ENCODE measurements around the gene UMPS. TPM values are rescaled to one million over a fixed set of nuclear protein-coding genes. Genes with fewer than 3 reads are reported as not detected.

The UMPS gene
- total and polyA plus RNA-seq, 2 donors (not counting 1 experiment from before 2014, with no cell fraction given) = 6.6 to 21.4 TPM

DNA sequence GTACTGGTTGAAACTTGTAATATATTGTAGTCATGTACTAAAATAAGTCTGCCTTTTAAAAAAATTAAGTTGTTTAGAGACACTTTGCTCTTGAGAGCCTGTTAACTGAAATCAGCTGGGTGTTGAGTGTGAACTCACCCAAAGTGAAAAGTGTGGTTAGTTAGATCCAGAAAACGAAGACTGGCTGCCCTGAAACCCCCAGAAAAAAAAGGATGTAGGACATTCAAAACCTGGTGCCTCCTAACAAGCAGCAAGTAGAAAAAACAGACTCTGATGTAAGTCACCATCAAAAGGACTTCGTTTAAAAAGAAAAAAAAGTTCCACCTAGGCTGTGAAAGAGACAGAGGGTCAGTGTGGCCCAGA lies 40.8 kb downstream of the UMPS start:
- no peak overlapping the region for H2AFZ ChIP-seq (ENCODE audit: insufficient read depth, low read depth, low read length, poor library complexity, severe bottlenecking)
- ATAC-seq (ENCODE audit: low read depth) (no peak), DNase-seq (no peak)
- intact Hi-C loops (cut with micrococcal nuclease) = no loop called here
- no peaks in the 10 kb centered on the region for H3K36me3 ChIP-seq (replicated peaks in 1 of 2; ENCODE audit: control extremely low read depth in 1 of 2, control insufficient read depth in 1 of 2, extremely low read depth in 1 of 2, insufficient read depth in 2 of 2, low read length in 1 of 2)
- H3K4me3 ChIP-seq (ENCODE audit: control extremely low read depth in 1 of 5, extremely low read depth in 1 of 5, insufficient read depth in 1 of 5, low read depth in 2 of 5, low read length in 4 of 5) = no peak overlapping the region
- no peak overlapping the region for H3K4me2 ChIP-seq (replicated peaks; ENCODE audit: low read depth, low read length, poor library complexity, severe bottlenecking)
- Mint-ChIP-seq H3K27me3 (peaks cover 35% of the 10 kb centered on the region), H3K4me1 (no peaks in the 10 kb centered on the region), H3K4me3 (no peak overlapping the region), H3K27ac (no peak overlapping the region), H3K9me3 (ENCODE audit: insufficient read depth) (no peaks in the 10 kb centered on the region)
- no peaks in the 10 kb centered on the region for H3K9me3 ChIP-seq (ENCODE audit: control extremely low read depth in 1 of 3, control insufficient read depth in 2 of 3, insufficient read depth in 1 of 3, low read length in 2 of 3)
- H4K20me1 ChIP-seq (ENCODE audit: control insufficient read depth, insufficient read depth, low read length, poor library complexity, severe bottlenecking) = no peaks in the 10 kb centered on the region
- no peak overlapping the region for H3K9ac ChIP-seq (ENCODE audit: low read length)
- CTCF ChIA-PET = interaction anchor here (2.8 kb wide), 1 partner anchor 11 kb away, joined by 14 read pairs; no protein-coding TSS in a partner anchor
- H3K79me2 ChIP-seq (ENCODE audit: control insufficient read depth, insufficient read depth, low read length) = no peaks in the 10 kb centered on the region
- POLR2A ChIA-PET = interaction anchor here (0.5 kb wide), 1 partner anchor 48 kb away, joined by 4 read pairs; no protein-coding TSS in a partner anchor
- no peak overlapping the region for H3K27ac ChIP-seq (ENCODE audit: low read length in 2 of 2)
- 100% methylated on average over 1 of the region's 2 CpGs for WGBS (ENCODE audit: insufficient coverage)
- TF ChIP-seq, protein P1, sequence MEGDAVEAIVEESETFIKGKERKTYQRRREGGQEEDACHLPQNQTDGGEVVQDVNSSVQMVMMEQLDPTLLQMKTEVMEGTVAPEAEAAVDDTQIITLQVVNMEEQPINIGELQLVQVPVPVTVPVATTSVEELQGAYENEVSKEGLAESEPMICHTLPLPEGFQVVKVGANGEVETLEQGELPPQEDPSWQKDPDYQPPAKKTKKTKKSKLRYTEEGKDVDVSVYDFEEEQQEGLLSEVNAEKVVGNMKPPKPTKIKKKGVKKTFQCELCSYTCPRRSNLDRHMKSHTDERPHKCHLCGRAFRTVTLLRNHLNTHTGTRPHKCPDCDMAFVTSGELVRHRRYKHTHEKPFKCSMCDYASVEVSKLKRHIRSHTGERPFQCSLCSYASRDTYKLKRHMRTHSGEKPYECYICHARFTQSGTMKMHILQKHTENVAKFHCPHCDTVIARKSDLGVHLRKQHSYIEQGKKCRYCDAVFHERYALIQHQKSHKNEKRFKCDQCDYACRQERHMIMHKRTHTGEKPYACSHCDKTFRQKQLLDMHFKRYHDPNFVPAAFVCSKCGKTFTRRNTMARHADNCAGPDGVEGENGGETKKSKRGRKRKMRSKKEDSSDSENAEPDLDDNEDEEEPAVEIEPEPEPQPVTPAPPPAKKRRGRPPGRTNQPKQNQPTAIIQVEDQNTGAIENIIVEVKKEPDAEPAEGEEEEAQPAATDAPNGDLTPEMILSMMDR (IDR thresholded peaks at IDR 0.05) = no peak
- TF ChIP-seq EZH2 (IDR thresholded peaks at IDR 0.05; ENCODE audit: borderline replicate concordance, insufficient read depth, low read depth, low read length, poor library complexity, severe bottlenecking) = no peak
- no peaks in the 10 kb centered on the region for H3K4me1 ChIP-seq (ENCODE audit: control insufficient read depth in 2 of 2, insufficient read depth in 2 of 2, low read length in 2 of 2)
- peaks cover 0 to 9% (median 4%) of the 10 kb centered on the region in 4 experiments for H3K27me3 ChIP-seq (replicated peaks in 1 of 4; ENCODE audit: control extremely low read depth in 1 of 4, control insufficient read depth in 3 of 4, insufficient read depth in 4 of 4, low read length in 3 of 4)

GRCh38 chr3:124772081-124772831 lies 42.0 kb downstream of the UMPS start:
- CTCF ChIA-PET = interaction anchor here (2.8 kb wide), 1 partner anchor 12 kb away, joined by 14 read pairs; no protein-coding TSS in a partner anchor
- 26% methylated on average over 12 of the region's 17 CpGs for WGBS (ENCODE audit: insufficient coverage)

More at GRCh38 chr3:124772081-124772831, 42.0 kb downstream of the UMPS start:
- TF ChIP-seq, protein P1 (IDR thresholded peaks at IDR 0.05) = no peak
- no peak for TF ChIP-seq EZH2 (IDR thresholded peaks at IDR 0.05; ENCODE audit: borderline replicate concordance, insufficient read depth, low read depth, low read length, poor library complexity, severe bottlenecking)
- Mint-ChIP-seq H3K27me3 (peaks cover 34% of the 10 kb centered on the region), H3K4me3 (no peak overlapping the region), H3K4me1 (no peaks in the 10 kb centered on the region), H3K27ac (no peak overlapping the region), H3K9me3 (ENCODE audit: insufficient read depth) (no peaks in the 10 kb centered on the region)
- ATAC-seq (ENCODE audit: low read depth) (no peak), DNase-seq (no peak)
- no peak overlapping the region for H3K27ac ChIP-seq (ENCODE audit: low read length in 2 of 2)
- no peaks in the 10 kb centered on the region for H3K36me3 ChIP-seq (replicated peaks in 1 of 2; ENCODE audit: control extremely low read depth in 1 of 2, control insufficient read depth in 1 of 2, extremely low read depth in 1 of 2, insufficient read depth in 2 of 2, low read length in 1 of 2)
- POLR2A ChIA-PET = no interaction called here
- H2AFZ ChIP-seq (ENCODE audit: insufficient read depth, low read depth, low read length, poor library complexity, severe bottlenecking) = no peak overlapping the region
- no peaks in the 10 kb centered on the region for H4K20me1 ChIP-seq (ENCODE audit: control insufficient read depth, insufficient read depth, low read length, poor library complexity, severe bottlenecking)
- no peak overlapping the region for H3K9ac ChIP-seq (ENCODE audit: low read length)
- H3K4me1 ChIP-seq (ENCODE audit: control insufficient read depth in 2 of 2, insufficient read depth in 2 of 2, low read length in 2 of 2) = no peaks in the 10 kb centered on the region
- H3K79me2 ChIP-seq (ENCODE audit: control insufficient read depth, insufficient read depth, low read length) = no peaks in the 10 kb centered on the region
- no peak overlapping the region for H3K4me2 ChIP-seq (replicated peaks; ENCODE audit: low read depth, low read length, poor library complexity, severe bottlenecking)
- no peak overlapping the region for H3K4me3 ChIP-seq (ENCODE audit: control extremely low read depth in 1 of 5, extremely low read depth in 1 of 5, insufficient read depth in 1 of 5, low read depth in 2 of 5, low read length in 4 of 5)
- no peaks in the 10 kb centered on the region for H3K9me3 ChIP-seq (ENCODE audit: control extremely low read depth in 1 of 3, control insufficient read depth in 2 of 3, insufficient read depth in 1 of 3, low read length in 2 of 3)
- H3K27me3 ChIP-seq (replicated peaks in 1 of 4; ENCODE audit: control extremely low read depth in 1 of 4, control insufficient read depth in 3 of 4, insufficient read depth in 4 of 4, low read length in 3 of 4) = peaks cover 0 to 9% (median 4%) of the 10 kb centered on the region in 4 experiments
- intact Hi-C loops (cut with micrococcal nuclease) = no loop called here
